IMR-90 (cell line): ENCODE results near the gene BCL11B. TPM values are rescaled to one million over a fixed set of nuclear protein-coding genes. Genes with fewer than 3 reads are reported as not detected.

ENCODE experiments used
- ATAC-seq: fragments of 200-7000 bp; cut with Tn5 transposase; 2 replicates; pipeline ENCODE4 v1.9.1; 2020; ENCODE audit warnings: low read depth, mild to moderate bottlenecking, moderate library complexity
- BruUV-seq: library from RNA; stranded (reverse); fragments of 400-500 nt; replicated peaks from 2 replicates; lab custom pipeline; 2021; lab: Mats Ljungman, UMichigan
- CTCF ChIA-PET: fragments of 300-600 bp; formaldehyde crosslinking; extraction: SDS; loops from one replicate; lab custom pipeline; 2021; ENCODE audit warnings: antibody characterized with exemption; lab: Yijun Ruan, JAX
- POLR2A ChIA-PET: fragments of 300-600 bp; sonication (Branson Sonifier 250); formaldehyde crosslinking; loops from one replicate; lab custom pipeline; 2022; ENCODE audit warnings: antibody characterized with exemption; ENCODE audit not compliant: unreplicated experiment; lab: Charles Lee
- DNase-seq: peaks from one replicate; pipeline ENCODE4 v3.0.0; 2013
- H2AFZ ChIP-seq: replicated peaks from 2 replicates; pipeline ENCODE3; 2013; ENCODE audit warnings: low read length, mild to moderate bottlenecking; ENCODE audit not compliant: poor library complexity
- H2AK5ac ChIP-seq: 2 replicates; pipeline ENCODE4 v1.6.1; 2013; ENCODE audit warnings: low read depth, low read length, inconsistent platforms
- H2AK9ac ChIP-seq: replicated peaks from 2 replicates; pipeline ENCODE3; 2013; ENCODE audit warnings: mild to moderate bottlenecking, low read depth, low read length, moderate library complexity; ENCODE audit not compliant: poor library complexity
- H2BK120ac ChIP-seq: 2 replicates; pipeline ENCODE4 v1.6.1; 2013; ENCODE audit warnings: low read depth, low read length, inconsistent platforms
- H2BK15ac ChIP-seq: 3 replicates; pipeline ENCODE4 v1.6.1; 2013; ENCODE audit warnings: low read depth, low read length, inconsistent platforms
- H2BK20ac ChIP-seq: 2 replicates; pipeline ENCODE4 v1.6.1; 2013; ENCODE audit warnings: low read depth, mild to moderate bottlenecking, inconsistent platforms, low read length, moderate library complexity
- H2BK5ac ChIP-seq: 2 replicates; pipeline ENCODE4 v1.6.1; 2013; ENCODE audit warnings: mild to moderate bottlenecking, low read depth, low read length, inconsistent platforms; ENCODE audit not compliant: poor library complexity, severe bottlenecking
- H3K14ac ChIP-seq: replicated peaks from 2 replicates; pipeline ENCODE4 v1.6.1; 2013; ENCODE audit warnings: low read depth, low read length, inconsistent platforms
- H3K18ac ChIP-seq: 2 replicates; pipeline ENCODE4 v1.6.1; 2013; ENCODE audit warnings: low read depth, low read length, control low read depth
- H3K23ac ChIP-seq: 2 replicates; pipeline ENCODE4 v1.6.1; 2013; ENCODE audit warnings: low read depth, low read length, inconsistent platforms
- H3K27ac ChIP-seq: 2 replicates; pipeline ENCODE4 v1.5.1; 2013; ENCODE audit warnings: mild to moderate bottlenecking, control low read depth, low read length; ENCODE audit not compliant: insufficient read depth
- H3K27me3 ChIP-seq: 2 replicates; pipeline ENCODE4 v1.6.1; 2013; ENCODE audit warnings: low read length; ENCODE audit not compliant: control insufficient read depth, insufficient read depth
- H3K36me3 ChIP-seq: 2 replicates; pipeline ENCODE4 v1.6.1; 2013; ENCODE audit warnings: low read length, mixed read lengths; ENCODE audit not compliant: control insufficient read depth, insufficient read depth
- H3K4ac ChIP-seq: 2 replicates; pipeline ENCODE4 v1.6.1; 2013; ENCODE audit warnings: low read depth, low read length, inconsistent platforms
- H3K4me1 ChIP-seq: 2 replicates; pipeline ENCODE4 v1.6.1; 2013; ENCODE audit warnings: low read length, mixed read lengths; ENCODE audit not compliant: control insufficient read depth, insufficient read depth
- H3K4me2 ChIP-seq: 2 replicates; pipeline ENCODE4 v1.6.1; 2013; ENCODE audit warnings: low read depth, mild to moderate bottlenecking, control low read depth, low read length, moderate library complexity
- H3K4me3 ChIP-seq: 2 replicates; pipeline ENCODE4 v1.5.1; 2013; ENCODE audit warnings: low read depth, mild to moderate bottlenecking, control low read depth, low read length, moderate library complexity; ENCODE audit not compliant: insufficient read depth
- H3K56ac ChIP-seq: 2 replicates; pipeline ENCODE4 v1.6.1; 2013; ENCODE audit warnings: low read length, inconsistent platforms; ENCODE audit not compliant: insufficient read depth; ENCODE audit errors: extremely low read depth
- H3K79me1 ChIP-seq, 2 experiments: 2 replicates each; pipeline ENCODE4 v1.6.1; 2013; ENCODE audit warnings: low read length in 2 of 2, inconsistent platforms in 1 of 2, low read depth in 1 of 2
- H3K9ac ChIP-seq: 2 replicates; pipeline ENCODE4 v1.6.1; 2013; ENCODE audit warnings: low read depth, low read length, control low read depth
- H3K9me1 ChIP-seq: 2 replicates; pipeline ENCODE4 v1.6.1; 2013; ENCODE audit warnings: low read length, inconsistent platforms; ENCODE audit not compliant: insufficient read depth
- H3K9me3 ChIP-seq: 2 replicates; pipeline ENCODE4 v1.6.1; 2013; ENCODE audit warnings: low read length; ENCODE audit not compliant: control insufficient read depth, insufficient read depth
- H4K20me1 ChIP-seq: 2 replicates; pipeline ENCODE4 v1.6.1; 2013; ENCODE audit warnings: low read length, inconsistent platforms; ENCODE audit not compliant: insufficient read depth
- H4K5ac ChIP-seq: 2 replicates; pipeline ENCODE4 v1.6.1; 2013; ENCODE audit warnings: mild to moderate bottlenecking, low read depth, low read length, control low read depth
- H4K8ac ChIP-seq, 2 experiments: 2 replicates each; pipeline ENCODE4 v1.6.1; 2013; ENCODE audit warnings: low read depth in 2 of 2, low read length in 2 of 2, control low read depth in 1 of 2, inconsistent platforms in 1 of 2
- H4K91ac ChIP-seq: 2 replicates; pipeline ENCODE4 v1.6.1; 2013; ENCODE audit warnings: low read depth, low read length, inconsistent platforms; ENCODE audit not compliant: insufficient read depth
- BHLHE40 ChIP-seq: fragments of 150-350 bp; IDR thresholded peaks from 2 replicates; pipeline ENCODE4 v1.6.1; 2016; ENCODE audit warnings: mild to moderate bottlenecking, low read depth, low read length
- CEBPB ChIP-seq: IDR thresholded peaks from 2 replicates; pipeline ENCODE4 v1.6.1; 2012; ENCODE audit warnings: low read depth, low read length, improper control_type of control experiment
- FOS ChIP-seq: fragments of 150-350 bp; IDR thresholded peaks from 2 replicates; pipeline ENCODE4 v1.6.1; 2016; ENCODE audit warnings: low read depth, low read length
- MAZ ChIP-seq: IDR thresholded peaks from 2 replicates; pipeline ENCODE4 v1.6.1; 2012; ENCODE audit warnings: low read depth, mild to moderate bottlenecking, low read length, improper control_type of control experiment, moderate library complexity, borderline replicate concordance
- MXI1 ChIP-seq: IDR thresholded peaks from 2 replicates; pipeline ENCODE4 v1.6.1; 2012; ENCODE audit warnings: low read depth, mild to moderate bottlenecking, low read length, moderate library complexity, borderline replicate concordance
- NFE2L2 ChIP-seq: fragments of 150-350 bp; IDR thresholded peaks from 2 replicates; pipeline ENCODE4 v1.6.1; 2016; ENCODE audit warnings: low read depth, mild to moderate bottlenecking, low read length
- POLR2A ChIP-seq: IDR thresholded peaks from 2 replicates; pipeline ENCODE4 v1.6.1; 2012; ENCODE audit warnings: mild to moderate bottlenecking, low read depth, low read length
- RCOR1 ChIP-seq: IDR thresholded peaks from 2 replicates; pipeline ENCODE4 v1.6.1; 2012; ENCODE audit warnings: mild to moderate bottlenecking, low read length, improper control_type of control experiment; ENCODE audit not compliant: insufficient replicate concordance
- SMC3 ChIP-seq: fragments of 150-350 bp; IDR thresholded peaks from 2 replicates; pipeline ENCODE4 v1.6.1; 2016; ENCODE audit warnings: low read depth, mild to moderate bottlenecking, antibody characterized with exemption, low read length, moderate library complexity
- WGBS, 2 experiments: methylation state at CpG; one replicate each; pipeline versions ENCODE4 v1.1.5 to v1.1.7; 2013; ENCODE audit warnings: missing lambda C conversion rate in 2 of 2; ENCODE audit not compliant: insufficient read length in 1 of 2; ENCODE audit errors: extremely low coverage in 2 of 2; 5-methylcytosine and 5-hydroxymethylcytosine counted together
- dilution Hi-C: fragments of 300-500 bp; cut with HindIII; formaldehyde crosslinking; loops from one replicate; pipeline ENCODE4 v1.14.3; 2018; ENCODE audit warnings: low sequenced_read_pairs; ENCODE audit not compliant: unreplicated experiment
- in situ Hi-C: fragments of 300-500 bp; cut with MboI; formaldehyde crosslinking; loops from 3 replicates; pipeline ENCODE4 v1.14.3; 2019; ENCODE audit warnings: low sequenced_read_pairs, inconsistent platforms, mixed read lengths
- intact Hi-C: fragments of 100-400 bp; cut with micrococcal nuclease; formaldehyde crosslinking; loops from 2 replicates; pipeline ENCODE4 v1.10.0; 2022
- polyA plus RNA-seq, 3 experiments: library from polyadenylated mRNA; depleted of rRNA; stranded (reverse); fragments of >200 nt; gene quantifications; 2 replicates each; pipeline ENCODE4 v1.2.3, GENCODE V29; 2012; ENCODE audit warnings: low replicate concordance in 1 of 3
- total RNA-seq: library from RNA; depleted of rRNA; stranded (reverse); fragments of >200 nt; gene quantifications from 2 replicates; pipeline ENCODE4 v1.2.3, GENCODE V29; 2012
- TF ChIP-seq, protein P1 (sequence below): fragments of 150-350 bp; IDR thresholded peaks from 2 replicates; pipeline ENCODE4 v1.6.1; 2017; ENCODE audit warnings: mild to moderate bottlenecking, antibody characterized with exemption, low read length, low read depth
- TF ChIP-seq, protein P2 (sequence below): fragments of 150-350 bp; IDR thresholded peaks from 2 replicates; pipeline ENCODE4 v1.6.1; 2016; ENCODE audit warnings: low read depth, mild to moderate bottlenecking, low read length, moderate library complexity, borderline replicate concordance

Gene BCL11B
- total and polyA plus RNA-seq, 2 of the 4 experiments (the other 2 are of a cell fraction), result under 0.01 TPM; not detected in 1

DNA sequence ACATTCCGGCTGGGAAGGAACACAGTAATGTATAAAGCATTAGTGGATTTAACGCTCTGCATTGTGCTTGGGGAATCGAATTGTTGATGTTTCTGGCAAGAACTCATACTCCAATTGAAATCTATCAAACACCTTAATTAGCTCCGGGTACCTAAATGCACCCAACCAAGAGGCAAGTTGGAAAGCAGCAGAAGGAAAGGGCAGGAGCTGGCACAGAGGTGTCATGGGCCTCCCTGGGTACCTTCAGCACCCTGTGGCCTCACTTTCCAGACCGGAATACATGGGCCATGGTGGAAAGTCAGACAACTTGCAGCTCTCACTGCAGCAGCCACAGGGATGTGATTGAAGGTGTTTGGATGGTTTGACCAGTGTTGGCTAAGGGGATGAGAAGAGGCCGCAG is 6.8 kb upstream of the BCL11B start:
- no peak overlapping the region for H2AK5ac ChIP-seq
- no peak overlapping the region for H3K4ac ChIP-seq
- no peak overlapping the region for H3K56ac ChIP-seq
- TF ChIP-seq SMC3 (no peak), FOS (no peak), RCOR1 (no peak), BHLHE40 (no peak), CEBPB (no peak), POLR2A (no peak), MAZ (no peak), NFE2L2 (no peak), MXI1 (no peak)
- TF ChIP-seq, protein P1, sequence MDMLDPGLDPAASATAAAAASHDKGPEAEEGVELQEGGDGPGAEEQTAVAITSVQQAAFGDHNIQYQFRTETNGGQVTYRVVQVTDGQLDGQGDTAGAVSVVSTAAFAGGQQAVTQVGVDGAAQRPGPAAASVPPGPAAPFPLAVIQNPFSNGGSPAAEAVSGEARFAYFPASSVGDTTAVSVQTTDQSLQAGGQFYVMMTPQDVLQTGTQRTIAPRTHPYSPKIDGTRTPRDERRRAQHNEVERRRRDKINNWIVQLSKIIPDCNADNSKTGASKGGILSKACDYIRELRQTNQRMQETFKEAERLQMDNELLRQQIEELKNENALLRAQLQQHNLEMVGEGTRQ, result no peak
- TF ChIP-seq, protein P2, sequence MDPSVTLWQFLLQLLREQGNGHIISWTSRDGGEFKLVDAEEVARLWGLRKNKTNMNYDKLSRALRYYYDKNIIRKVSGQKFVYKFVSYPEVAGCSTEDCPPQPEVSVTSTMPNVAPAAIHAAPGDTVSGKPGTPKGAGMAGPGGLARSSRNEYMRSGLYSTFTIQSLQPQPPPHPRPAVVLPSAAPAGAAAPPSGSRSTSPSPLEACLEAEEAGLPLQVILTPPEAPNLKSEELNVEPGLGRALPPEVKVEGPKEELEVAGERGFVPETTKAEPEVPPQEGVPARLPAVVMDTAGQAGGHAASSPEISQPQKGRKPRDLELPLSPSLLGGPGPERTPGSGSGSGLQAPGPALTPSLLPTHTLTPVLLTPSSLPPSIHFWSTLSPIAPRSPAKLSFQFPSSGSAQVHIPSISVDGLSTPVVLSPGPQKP, result no peak
- H2AFZ ChIP-seq, result no peak overlapping the region
- no peak for DNase-seq
- no peak for ATAC-seq
- no peak overlapping the region for H3K14ac ChIP-seq
- H3K18ac ChIP-seq, result no peak overlapping the region
- intact Hi-C loops, result no loop called here
- no peak overlapping the region for H3K4me3 ChIP-seq
- in situ Hi-C loops, result no loop called here
- H2BK15ac ChIP-seq, result no peak overlapping the region
- H2AK9ac ChIP-seq, result no peak overlapping the region
- no peak overlapping the region for H2BK5ac ChIP-seq
- H4K20me1 ChIP-seq, result no peaks in the 10 kb centered on the region
- no peak overlapping the region for H4K91ac ChIP-seq
- no peaks in the 10 kb centered on the region for H3K9me1 ChIP-seq
- H2BK120ac ChIP-seq, result no peak overlapping the region
- H3K9ac ChIP-seq, result no peak overlapping the region
- ChIA-PET CTCF (no interaction called here), POLR2A (no interaction called here)
- no TSS peak for BruUV-seq
- H3K27me3 ChIP-seq, result peaks cover 19% of the 10 kb centered on the region
- H3K4me1 ChIP-seq, result no peaks in the 10 kb centered on the region; the same call in 1 of the 2 replicates
- H3K27ac ChIP-seq, result no peak overlapping the region
- dilution Hi-C loops, result no loop called here
- no peak overlapping the region for H3K4me2 ChIP-seq
- H4K5ac ChIP-seq, result no peak overlapping the region
- H3K9me3 ChIP-seq, result no peaks in the 10 kb centered on the region
- WGBS, 2 experiments, result 17% methylated on average over 1 of the region's 6 CpGs; no CpG with 5 or more reads in 1 of the 2 experiments
- no peak overlapping the region for H4K8ac ChIP-seq
- H3K23ac ChIP-seq, result no peak overlapping the region
- no peaks in the 10 kb centered on the region for H3K36me3 ChIP-seq
- H2BK20ac ChIP-seq, result no peak overlapping the region
- H3K79me1 ChIP-seq, result no peaks in the 10 kb centered on the region
